ENCODE results near the gene RNPEPL1. TPM values are rescaled to one million over a fixed set of nuclear protein-coding genes. Genes with fewer than 3 reads are reported as not detected.
"Not testable (repeated sequence)": the region's sequence is repeated elsewhere in the genome, so short reads cannot be mapped to it uniquely, and the experiment has no call there.

The RNPEPL1 gene
- total RNA-seq, 2 donors from 2014 or later: 27.2 to 52.7 TPM

GRCh38 chr2:240556553-240557100 is 11.7 kb upstream of the RNPEPL1 start:
- no peaks in the 10 kb centered on the region for H3K9me3 Mint-ChIP-seq
- H3K27ac Mint-ChIP-seq: peak overlapping the region; percentile 23
- peaks cover 30% of the 10 kb centered on the region for H3K4me1 Mint-ChIP-seq
- H3K4me3 Mint-ChIP-seq: peak overlapping the region; percentile 18
- ATAC-seq (replicated peaks): no peak
- peaks cover 42% of the 10 kb centered on the region for H3K36me3 Mint-ChIP-seq (ENCODE audit: low read depth)
- no peaks in the 10 kb centered on the region for H3K27me3 Mint-ChIP-seq

- Mint-ChIP-seq H3K27me3 (no peaks in the 10 kb centered on the region), H3K36me3 (ENCODE audit: low read depth) (peaks cover 42% of the 10 kb centered on the region), H3K27ac (no peak overlapping the region), H3K4me1 (peaks cover 28% of the 10 kb centered on the region), H3K9me3 (no peaks in the 10 kb centered on the region), H3K4me3 (peak overlapping the region; percentile 18)
- no peak for ATAC-seq (replicated peaks)
Observed at GRCh38 chr2:240557101-240557751, 11.1 kb upstream of the RNPEPL1 start.

GRCh38 chr2:240557808-240558207 is 10.5 kb upstream of the RNPEPL1 start, which contains the start of gene ANKMY1:
Gene ANKMY1 (minus strand): TSS chr2:240557988. CDS start chr2:240557335, 653 bp downstream.
- ATAC-seq (replicated peaks): peak; percentile 14
- Mint-ChIP-seq H3K27ac (peak within 1 kb of the TSS; percentile 23), H3K9me3 (no peaks in the 10 kb centered on the region), H3K4me1 (peaks cover 28% of the 10 kb centered on the region), H3K4me3 (peak within 1 kb of the TSS; percentile 99), H3K27me3 (no peaks in the 10 kb centered on the region), H3K36me3 (ENCODE audit: low read depth) (peaks cover 43% of the 10 kb centered on the region)

GRCh38 chr2:240558236-240558761 is 10.0 kb upstream of the RNPEPL1 start:
- H3K4me3 Mint-ChIP-seq: peak overlapping the region; percentile 99
- no peak overlapping the region for H3K27ac Mint-ChIP-seq
- peaks cover 28% of the 10 kb centered on the region for H3K4me1 Mint-ChIP-seq
- peaks cover 43% of the 10 kb centered on the region for H3K36me3 Mint-ChIP-seq (ENCODE audit: low read depth)
- H3K27me3 Mint-ChIP-seq: no peaks in the 10 kb centered on the region
- ATAC-seq (replicated peaks): no peak
- H3K9me3 Mint-ChIP-seq: no peaks in the 10 kb centered on the region

GRCh38 chr2:240559286-240559685 is 9.0 kb upstream of the RNPEPL1 start:
- Mint-ChIP-seq H3K27ac (peak overlapping the region; percentile 54), H3K27me3 (no peaks in the 10 kb centered on the region), H3K4me1 (peaks cover 35% of the 10 kb centered on the region), H3K9me3 (no peaks in the 10 kb centered on the region), H3K4me3 (peak overlapping the region; percentile 99), H3K36me3 (ENCODE audit: low read depth) (peaks cover 50% of the 10 kb centered on the region)
- ATAC-seq (replicated peaks): no peak

- no peaks in the 10 kb centered on the region for H3K27me3 Mint-ChIP-seq
- peaks cover 43% of the 10 kb centered on the region for H3K4me1 Mint-ChIP-seq
- H3K27ac Mint-ChIP-seq: peak within 1 kb of the TSS; percentile 98
- ATAC-seq (replicated peaks): peak; percentile 66
- peak within 1 kb of the TSS; percentile 99 for H3K4me3 Mint-ChIP-seq
- H3K9me3 Mint-ChIP-seq: no peaks in the 10 kb centered on the region
- H3K36me3 Mint-ChIP-seq (ENCODE audit: low read depth): peaks cover 58% of the 10 kb centered on the region
Observed at GRCh38 chr2:240560084-240560479, 8.2 kb upstream of the RNPEPL1 start, which contains the start of gene DUSP28. Gene DUSP28 (plus strand): TSS chr2:240560357. CDS start chr2:240560685, 328 bp downstream.

GRCh38 chr2:240560480-240561324 is 7.6 kb upstream of the RNPEPL1 start:
- peak; percentile 66 for ATAC-seq (replicated peaks)
- Mint-ChIP-seq H3K36me3 (ENCODE audit: low read depth) (peaks cover 64% of the 10 kb centered on the region), H3K9me3 (no peaks in the 10 kb centered on the region), H3K27ac (peak overlapping the region; percentile 98), H3K4me3 (peak overlapping the region; percentile 99), H3K4me1 (peaks cover 43% of the 10 kb centered on the region), H3K27me3 (no peaks in the 10 kb centered on the region)

GRCh38 chr2:240561325-240561971 is 6.8 kb upstream of the RNPEPL1 start:
- peaks cover 68% of the 10 kb centered on the region for H3K36me3 Mint-ChIP-seq (ENCODE audit: low read depth)
- H3K4me1 Mint-ChIP-seq: peaks cover 42% of the 10 kb centered on the region
- peak; percentile 18 for ATAC-seq (replicated peaks)
- H3K27ac Mint-ChIP-seq: peak overlapping the region; percentile 98
- no peaks in the 10 kb centered on the region for H3K9me3 Mint-ChIP-seq
- H3K27me3 Mint-ChIP-seq: no peaks in the 10 kb centered on the region
- H3K4me3 Mint-ChIP-seq: peak overlapping the region; percentile 99

- H3K9me3 Mint-ChIP-seq; ATAC-seq (replicated peaks); H3K27me3 Mint-ChIP-seq: not testable (repeated sequence)
- Mint-ChIP-seq H3K36me3 (ENCODE audit: low read depth) (peaks cover 73% of the 10 kb centered on the region), H3K27ac (peak overlapping the region; percentile 90), H3K4me1 (peaks cover 35% of the 10 kb centered on the region), H3K4me3 (peak overlapping the region; percentile 99)
Observed at GRCh38 chr2:240563231-240563630, 5.1 kb upstream of the RNPEPL1 start.

- Mint-ChIP-seq H3K4me1 (peaks cover 27% of the 10 kb centered on the region), H3K27ac (peak overlapping the region; percentile 90), H3K9me3 (no peaks in the 10 kb centered on the region), H3K36me3 (ENCODE audit: low read depth) (peaks cover 66% of the 10 kb centered on the region), H3K27me3 (no peaks in the 10 kb centered on the region), H3K4me3 (peak overlapping the region; percentile 99)
- no peak for ATAC-seq (replicated peaks)
Observed at GRCh38 chr2:240563951-240564560, 4.2 kb upstream of the RNPEPL1 start.

- ATAC-seq (replicated peaks): peak; percentile 19
- Mint-ChIP-seq H3K9me3 (no peaks in the 10 kb centered on the region), H3K27ac (peak overlapping the region; percentile 90), H3K36me3 (ENCODE audit: low read depth) (peaks cover 61% of the 10 kb centered on the region), H3K4me3 (peak overlapping the region; percentile 99), H3K4me1 (peaks cover 25% of the 10 kb centered on the region), H3K27me3 (no peaks in the 10 kb centered on the region)
Observed at GRCh38 chr2:240564561-240565332, 3.5 kb upstream of the RNPEPL1 start.

- Mint-ChIP-seq H3K27me3 (no peaks in the 10 kb centered on the region), H3K9me3 (no peaks in the 10 kb centered on the region), H3K27ac (peak overlapping the region; percentile 90), H3K36me3 (ENCODE audit: low read depth) (peaks cover 61% of the 10 kb centered on the region), H3K4me1 (peaks cover 27% of the 10 kb centered on the region), H3K4me3 (peak overlapping the region; percentile 99)
- peak; percentile 64 for ATAC-seq (replicated peaks)
Observed at GRCh38 chr2:240565333-240566202, 2.7 kb upstream of the RNPEPL1 start.
